Endothelial cell of umbilical vein (primary cell): Measurements from ENCODE around the gene STMND1. TPM values are rescaled to one million over a fixed set of nuclear protein-coding genes. Genes with fewer than 3 reads are reported as not detected.

Experiments
- BruUV-seq: library from RNA; stranded (reverse); fragments of 400-500 nt; replicated peaks from 2 replicates; lab custom pipeline; 2021; lab: Mats Ljungman, UMichigan
- CTCF ChIA-PET: fragments of 300-600, 350-600 bp; sonication (Branson Sonifier 250); formaldehyde crosslinking; loops from one replicate; lab custom pipeline; 2021; ENCODE audit warnings: antibody characterized with exemption, inconsistent platforms; lab: Charles Lee
- POLR2A ChIA-PET: fragments of 300-600, 350-600 bp; sonication (Branson Sonifier 250); formaldehyde crosslinking; loops from one replicate; lab custom pipeline; 2021; ENCODE audit warnings: antibody characterized with exemption, inconsistent platforms; lab: Charles Lee
- DNase-seq: peaks from one replicate; pipeline ENCODE4 v3.0.0-alpha.2; 2011; ENCODE audit warnings: low read depth, low spot score
- FAIRE-seq: peaks from 2 replicates; lab custom pipeline; 2011; peaks lifted over from hg19 to GRCh38; lab: Jason Lieb, UNC
- H2AFZ ChIP-seq: 2 replicates; pipeline ENCODE4 v1.6.0; 2012; ENCODE audit warnings: low read depth, low read length, control low read depth, inconsistent platforms
- H3K27ac ChIP-seq: 2 replicates; pipeline ENCODE4 v1.5.1; 2011; ENCODE audit warnings: low read depth, mild to moderate bottlenecking, control low read depth, low read length, moderate library complexity; ENCODE audit not compliant: insufficient read depth
- H3K27me3 ChIP-seq, 2 experiments: 2 replicates each; pipeline versions ENCODE4 v1.6.0 to v1.6.1; 2011; ENCODE audit warnings: low read length in 2 of 2, mixed read lengths in 1 of 2; ENCODE audit not compliant: control insufficient read depth in 2 of 2, insufficient read depth in 2 of 2
- H3K36me3 ChIP-seq, 2 experiments: 2 replicates in 1 of 2; 3 replicates in 1 of 2; pipeline ENCODE4 v1.5.1; 2011; ENCODE audit warnings: low read length in 2 of 2, mild to moderate bottlenecking in 1 of 2, moderate library complexity in 1 of 2; ENCODE audit not compliant: control insufficient read depth in 2 of 2, insufficient read depth in 2 of 2; ENCODE audit errors: extremely low read depth in 1 of 2
- H3K4me1 ChIP-seq: 3 replicates; pipeline ENCODE4 v1.5.1; 2011; ENCODE audit warnings: mild to moderate bottlenecking, low read length; ENCODE audit not compliant: control insufficient read depth, insufficient read depth; ENCODE audit errors: extremely low read depth
- H3K4me2 ChIP-seq: 2 replicates; pipeline ENCODE4 v1.6.1; 2011; ENCODE audit warnings: low read length, control low read depth, mixed read lengths; ENCODE audit not compliant: insufficient read depth
- H3K4me3 ChIP-seq, 3 experiments: fragments of 200-600 bp in 1 of 3; sonication (generic), shearing (Covaris generic) in 1 of 3; replicated peaks in 1 of 3; 2 replicates each; pipeline ENCODE4 v1.5.1; 2011 to 2016; ENCODE audit warnings: control low read depth in 3 of 3, low read length in 3 of 3, mild to moderate bottlenecking in 2 of 3, inconsistent platforms in 1 of 3, low read depth in 1 of 3, moderate library complexity in 1 of 3; ENCODE audit not compliant: insufficient read depth in 1 of 3
- H3K79me2 ChIP-seq: 2 replicates; pipeline ENCODE4 v1.6.0; 2012; ENCODE audit warnings: low read length, inconsistent platforms; ENCODE audit not compliant: control insufficient read depth, insufficient read depth
- H3K9ac ChIP-seq: replicated peaks from 2 replicates; pipeline ENCODE3; 2011; ENCODE audit warnings: low read length, control low read depth; ENCODE audit not compliant: insufficient read depth; ENCODE audit errors: extremely low read depth
- H3K9me1 ChIP-seq: replicated peaks from 3 replicates; pipeline ENCODE4 v1.6.0; 2011; ENCODE audit warnings: mild to moderate bottlenecking, low read length; ENCODE audit not compliant: control insufficient read depth, insufficient read depth; ENCODE audit errors: extremely low read depth
- H3K9me3 ChIP-seq: replicated peaks from 2 replicates; pipeline ENCODE4 v1.5.1; 2012; ENCODE audit warnings: low read length, inconsistent platforms; ENCODE audit not compliant: control insufficient read depth, insufficient read depth
- H4K20me1 ChIP-seq: replicated peaks from 2 replicates; pipeline ENCODE3; 2011; ENCODE audit warnings: mild to moderate bottlenecking, low read length; ENCODE audit not compliant: control insufficient read depth, insufficient read depth; ENCODE audit errors: extremely low read depth
- EZH2 ChIP-seq: IDR thresholded peaks from 2 replicates; pipeline ENCODE4 v1.6.1; 2012; ENCODE audit warnings: borderline replicate concordance, low read depth, mild to moderate bottlenecking, moderate library complexity, low read length, inconsistent platforms; ENCODE audit not compliant: severe bottlenecking
- FOS ChIP-seq: IDR thresholded peaks from 2 replicates; pipeline ENCODE4 v1.6.1; 2011; ENCODE audit warnings: mild to moderate bottlenecking, low read length, moderate library complexity, borderline replicate concordance; ENCODE audit not compliant: insufficient read depth
- GATA2 ChIP-seq: IDR thresholded peaks from 2 replicates; pipeline ENCODE4 v1.7.0; 2011; ENCODE audit warnings: low read depth, mild to moderate bottlenecking, moderate library complexity, mixed read lengths, low read length; ENCODE audit not compliant: insufficient read length, insufficient read depth
- JUN ChIP-seq: IDR thresholded peaks from 2 replicates; pipeline ENCODE4 v1.6.1; 2011; ENCODE audit warnings: borderline replicate concordance, low read depth; ENCODE audit not compliant: insufficient read length, insufficient read depth
- MYC ChIP-seq: IDR thresholded peaks from one replicate; pipeline ENCODE4 v1.6.1; 2011; ENCODE audit warnings: mild to moderate bottlenecking, low read depth, low read length
- POLR2A ChIP-seq: IDR thresholded peaks from 2 replicates; pipeline ENCODE4 v1.6.1; 2012; ENCODE audit warnings: low read depth, mild to moderate bottlenecking, control low read depth, low read length
- POLR2AphosphoS5 ChIP-seq: IDR thresholded peaks from 2 replicates; pipeline ENCODE4 v1.6.1; 2012; ENCODE audit warnings: low read depth, mild to moderate bottlenecking, control low read depth, low read length, moderate library complexity; ENCODE audit not compliant: insufficient read depth
- dilution Hi-C: fragments of 300-500 bp; cut with MboI; formaldehyde crosslinking; loops from one replicate; pipeline ENCODE4 v1.15.0; 2019; ENCODE audit warnings: low sequenced_read_pairs; ENCODE audit not compliant: extremely low pct_ligation_motif_present
- intact Hi-C: fragments of 100-400 bp; cut with micrococcal nuclease; formaldehyde crosslinking; loops from one replicate; pipeline ENCODE4 v1.10.0; 2022
- polyA plus RNA-seq, 4 experiments: library from polyadenylated mRNA; depleted of rRNA in 3 of 4; stranded (reverse) in 3 of 4; unstranded in 1 of 4; fragments of >200 nt; gene quantifications; 2 replicates each; pipeline versions ENCODE4 v1.2.1 to v1.2.3, GENCODE V29; 2011 to 2012; ENCODE audit warnings: missing spikeins in 1 of 4
- total RNA-seq: library from RNA; stranded (reverse); gene quantifications from 2 replicates; pipeline ENCODE4 v1.2.3, GENCODE V29; 2021
- TF ChIP-seq, protein P1 (sequence below), 2 donors: IDR thresholded peaks; 1 replicate in 1 of 2; 2 replicates in 1 of 2; pipeline ENCODE4 v1.5.1; 2011; ENCODE audit warnings: low read length in 2 of 2, mild to moderate bottlenecking in 2 of 2, moderate library complexity in 2 of 2, control low read depth in 1 of 2, inconsistent platforms in 1 of 2, low read depth in 1 of 2; ENCODE audit not compliant: insufficient read depth in 1 of 2; ENCODE audit errors: extremely low read depth in 1 of 2
- TF ChIP-seq, protein P2 (sequence below): IDR thresholded peaks from 2 replicates; pipeline ENCODE4 v1.6.1; 2011; ENCODE audit not compliant: insufficient read depth, insufficient read length

STMND1 gene
- total and polyA plus RNA-seq, 2 donors (not counting 3 experiments of a cell fraction or from before 2014, with no cell fraction given): not detected

- H3K27me3 ChIP-seq: no peaks in the 10 kb centered on the region
- ChIA-PET POLR2A (no interaction called here), CTCF (no interaction called here)
- no peak overlapping the region for H3K4me2 ChIP-seq
- H3K79me2 ChIP-seq: no peaks in the 10 kb centered on the region
- dilution Hi-C loops: no loop called here
- no peak overlapping the region for H3K9ac ChIP-seq
- no peak overlapping the region for H3K4me3 ChIP-seq
- no peak for TF ChIP-seq GATA2
- TF ChIP-seq MYC: no peak
- no peak for FAIRE-seq
- no peaks in the 10 kb centered on the region for H3K4me1 ChIP-seq
- no peak overlapping the region for H3K27ac ChIP-seq
- DNase-seq: no peak
- intact Hi-C loops: no loop called here
- no peaks in the 10 kb centered on the region for H3K9me3 ChIP-seq
- no peaks in the 10 kb centered on the region for H3K36me3 ChIP-seq
- H3K9me1 ChIP-seq: no peaks in the 10 kb centered on the region
- H2AFZ ChIP-seq: no peak overlapping the region
- no TSS peak for BruUV-seq
- no peaks in the 10 kb centered on the region for H4K20me1 ChIP-seq
Measured at GRCh38 chr6:17144016-17144415, 42.2 kb downstream of the STMND1 start.

DNA sequence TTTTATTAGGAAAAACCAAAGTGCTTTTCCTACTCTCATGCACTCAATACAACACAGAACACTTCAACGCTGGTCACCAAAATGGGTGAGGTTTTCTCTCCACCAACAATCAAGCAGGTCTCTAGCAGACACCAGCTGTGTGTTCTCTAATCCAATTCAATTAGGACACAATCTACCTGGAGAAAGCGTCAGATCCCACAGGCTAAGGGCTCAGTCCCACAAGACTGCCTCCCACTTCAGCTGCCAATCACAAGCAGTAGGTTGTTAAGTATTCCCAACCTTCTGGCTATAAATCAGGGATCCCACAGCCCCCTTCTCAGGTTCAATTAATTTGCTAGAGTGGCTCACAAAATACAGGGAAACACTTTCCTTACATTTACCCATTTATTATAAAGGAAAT is 47.7 kb downstream of the STMND1 start:
- H3K27ac ChIP-seq: no peak overlapping the region
- H3K4me3 ChIP-seq: no peak overlapping the region
- FAIRE-seq (no peak), DNase-seq (no peak)
- H4K20me1 ChIP-seq: no peaks in the 10 kb centered on the region
- H2AFZ ChIP-seq: no peak overlapping the region
- H3K9ac ChIP-seq: no peak overlapping the region
- no peaks in the 10 kb centered on the region for H3K79me2 ChIP-seq
- H3K9me1 ChIP-seq: no peaks in the 10 kb centered on the region
- intact Hi-C loops: loop anchor here (5.0 kb wide), 1 partner anchor 1358 kb away; no protein-coding TSS in a partner anchor
- no peaks in the 10 kb centered on the region for H3K9me3 ChIP-seq
- H3K4me2 ChIP-seq: no peak overlapping the region
- BruUV-seq: no TSS peak
- CTCF ChIA-PET: no interaction called here
- H3K36me3 ChIP-seq: no peaks in the 10 kb centered on the region
- TF ChIP-seq POLR2A: no peak
- no peak for TF ChIP-seq MYC
- TF ChIP-seq FOS: no peak
- no peak for TF ChIP-seq JUN
- TF ChIP-seq EZH2: no peak
- TF ChIP-seq GATA2: no peak
- TF ChIP-seq POLR2AphosphoS5: no peak
- TF ChIP-seq, protein P1, sequence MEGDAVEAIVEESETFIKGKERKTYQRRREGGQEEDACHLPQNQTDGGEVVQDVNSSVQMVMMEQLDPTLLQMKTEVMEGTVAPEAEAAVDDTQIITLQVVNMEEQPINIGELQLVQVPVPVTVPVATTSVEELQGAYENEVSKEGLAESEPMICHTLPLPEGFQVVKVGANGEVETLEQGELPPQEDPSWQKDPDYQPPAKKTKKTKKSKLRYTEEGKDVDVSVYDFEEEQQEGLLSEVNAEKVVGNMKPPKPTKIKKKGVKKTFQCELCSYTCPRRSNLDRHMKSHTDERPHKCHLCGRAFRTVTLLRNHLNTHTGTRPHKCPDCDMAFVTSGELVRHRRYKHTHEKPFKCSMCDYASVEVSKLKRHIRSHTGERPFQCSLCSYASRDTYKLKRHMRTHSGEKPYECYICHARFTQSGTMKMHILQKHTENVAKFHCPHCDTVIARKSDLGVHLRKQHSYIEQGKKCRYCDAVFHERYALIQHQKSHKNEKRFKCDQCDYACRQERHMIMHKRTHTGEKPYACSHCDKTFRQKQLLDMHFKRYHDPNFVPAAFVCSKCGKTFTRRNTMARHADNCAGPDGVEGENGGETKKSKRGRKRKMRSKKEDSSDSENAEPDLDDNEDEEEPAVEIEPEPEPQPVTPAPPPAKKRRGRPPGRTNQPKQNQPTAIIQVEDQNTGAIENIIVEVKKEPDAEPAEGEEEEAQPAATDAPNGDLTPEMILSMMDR (IDR thresholded peaks at IDR 0.05; ENCODE audit: extremely low read depth in 1 of 2, insufficient read depth in 1 of 2, low read depth in 1 of 2, low read length in 2 of 2): no peak
- TF ChIP-seq, protein P2, sequence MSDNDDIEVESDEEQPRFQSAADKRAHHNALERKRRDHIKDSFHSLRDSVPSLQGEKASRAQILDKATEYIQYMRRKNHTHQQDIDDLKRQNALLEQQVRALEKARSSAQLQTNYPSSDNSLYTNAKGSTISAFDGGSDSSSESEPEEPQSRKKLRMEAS: no peak
- dilution Hi-C loops: no loop called here
- H3K27me3 ChIP-seq: no peaks in the 10 kb centered on the region
- POLR2A ChIA-PET: no interaction called here
- no peaks in the 10 kb centered on the region for H3K4me1 ChIP-seq
